Neural progenitor cell (in vitro differentiated cells): ENCODE data around the gene CD44. TPM values are rescaled to one million over a fixed set of nuclear protein-coding genes. Genes with fewer than 3 reads are reported as not detected.
A peak's percentile ranks its signal among the peaks of the same experiment; 100 is the strongest.

Experiments
- DNase-seq: peaks from one replicate; pipeline ENCODE4 v3.0.0-alpha.2; 2016; ENCODE audit warnings: low spot score
- H2AFZ ChIP-seq: fragments of 200-600 bp; sonication (generic); replicated peaks from 2 replicates; pipeline ENCODE4 v1.6.1; 2016; ENCODE audit warnings: antibody characterized with exemption
- H3F3A ChIP-seq: fragments of 200-600 bp; sonication (generic); 2 replicates; pipeline ENCODE4 v1.6.1; 2016; ENCODE audit warnings: antibody characterized with exemption, low read depth
- H3K27ac ChIP-seq: fragments of 200-600 bp; sonication (generic); 2 replicates; pipeline ENCODE4 v1.5.1; 2016; ENCODE audit warnings: mild to moderate bottlenecking
- H3K27me3 ChIP-seq: fragments of 200-600 bp; sonication (generic); 2 replicates; pipeline ENCODE4 v1.6.1; 2016; ENCODE audit warnings: mild to moderate bottlenecking, moderate library complexity
- H3K36me3 ChIP-seq: fragments of 200-600 bp; sonication (generic); 2 replicates; pipeline ENCODE4 v1.5.1; 2016
- H3K4me1 ChIP-seq: fragments of 200-600 bp; sonication (generic); 2 replicates; pipeline ENCODE4 v1.6.1; 2016; ENCODE audit warnings: mixed run types
- H3K4me2 ChIP-seq: fragments of 200-600 bp; sonication (generic); 2 replicates; pipeline ENCODE4 v1.6.1; 2016
- H3K4me3 ChIP-seq: fragments of 200-600 bp; sonication (generic); 2 replicates; pipeline ENCODE4 v1.5.1; 2016
- H3K79me2 ChIP-seq: fragments of 200-600 bp; sonication (generic); 2 replicates; pipeline ENCODE4 v1.6.1; 2016; ENCODE audit warnings: low read depth
- H3K9ac ChIP-seq: fragments of 200-600 bp; sonication (generic); 2 replicates; pipeline ENCODE4 v1.6.1; 2016
- H3K9me3 ChIP-seq: fragments of 200-600 bp; sonication (generic); 2 replicates; pipeline ENCODE4 v1.5.1; 2016; ENCODE audit warnings: low read depth
- H4K20me1 ChIP-seq: fragments of 200-600 bp; sonication (generic); 2 replicates; pipeline ENCODE4 v1.6.1; 2016; ENCODE audit warnings: low read depth
- H3K27ac Mint-ChIP-seq: 3 replicates; pipeline ENCODE4 v1.8.0; 2021; ENCODE audit warnings: mixed read lengths
- H3K27me3 Mint-ChIP-seq: 2 replicates; pipeline ENCODE4 v1.8.0; 2022; ENCODE audit warnings: low read depth, mild to moderate bottlenecking, inconsistent platforms, moderate library complexity, mixed read lengths; ENCODE audit not compliant: insufficient read depth
- H3K36me3 Mint-ChIP-seq: 3 replicates; pipeline ENCODE4 v1.8.0; 2021; ENCODE audit warnings: mixed read lengths
- H3K4me1 Mint-ChIP-seq: 3 replicates; pipeline ENCODE4 v1.8.0; 2021; ENCODE audit warnings: mixed read lengths
- H3K4me3 Mint-ChIP-seq: 3 replicates; pipeline ENCODE4 v1.8.0; 2021; ENCODE audit warnings: mild to moderate bottlenecking, moderate library complexity, mixed read lengths
- H3K9me3 Mint-ChIP-seq: 3 replicates; pipeline ENCODE4 v1.8.0; 2020; ENCODE audit warnings: mixed read lengths
- CTCF ChIP-seq: fragments of 200-600 bp; sonication (generic); IDR thresholded peaks from 2 replicates; pipeline ENCODE4 v1.5.1; 2017; ENCODE audit warnings: antibody characterized with exemption, mild to moderate bottlenecking
- EZH2 ChIP-seq: fragments of 200-600 bp; sonication (generic); IDR thresholded peaks from 2 replicates; pipeline ENCODE4 v1.6.1; 2017; ENCODE audit warnings: antibody characterized with exemption, mild to moderate bottlenecking, moderate library complexity
- EZH2phosphoT487 ChIP-seq: fragments of 200-600 bp; sonication (generic); IDR thresholded peaks from 2 replicates; pipeline ENCODE4 v1.6.1; 2017; ENCODE audit warnings: antibody characterized with exemption
- total RNA-seq: library from RNA; depleted of rRNA; stranded (reverse); fragments of >200 nt; gene quantifications from 2 replicates; pipeline ENCODE4 v1.2.3, GENCODE V29; 2015; ENCODE audit warnings: low replicate concordance

CD44 gene
- total RNA-seq, 1 donor from 2014 or later, result 1.4 TPM

GRCh38 chr11:35142481-35143075 lies 3.6 kb downstream of the CD44 start:
- Mint-ChIP-seq H3K27me3 (peaks cover 25% of the 10 kb centered on the region), H3K4me3 (no peak overlapping the region), H3K9me3 (no peaks in the 10 kb centered on the region), H3K27ac (no peak overlapping the region), H3K4me1 (peaks cover 4% of the 10 kb centered on the region), H3K36me3 (no peaks in the 10 kb centered on the region)
- no peak overlapping the region for H2AFZ ChIP-seq
- TF ChIP-seq EZH2phosphoT487, result no peak
- no peak for TF ChIP-seq CTCF
- no peak for TF ChIP-seq EZH2
- no peaks in the 10 kb centered on the region for H4K20me1 ChIP-seq
- H3K4me2 ChIP-seq, result no peak overlapping the region
- no peaks in the 10 kb centered on the region for H3K9me3 ChIP-seq
- peaks cover 45% of the 10 kb centered on the region for H3K27me3 ChIP-seq
- H3K4me3 ChIP-seq, result no peak overlapping the region
- no peak overlapping the region for H3K9ac ChIP-seq
- H3K79me2 ChIP-seq, result no peaks in the 10 kb centered on the region
- H3K4me1 ChIP-seq, result peaks cover 5% of the 10 kb centered on the region
- no peak overlapping the region for H3K27ac ChIP-seq
- peak; percentile 33 for DNase-seq
- H3F3A ChIP-seq, result no peaks in the 10 kb centered on the region
- H3K36me3 ChIP-seq, result no peaks in the 10 kb centered on the region

GRCh38 chr11:35143297-35144135 lies 4.5 kb downstream of the CD44 start:
- Histone ChIP-seq H3K27me3 (peaks cover 35% of the 10 kb centered on the region), H2AFZ (no peak overlapping the region), H3F3A (no peaks in the 10 kb centered on the region), H4K20me1 (no peaks in the 10 kb centered on the region), H3K27ac (no peak overlapping the region), H3K36me3 (no peaks in the 10 kb centered on the region), H3K4me3 (no peak overlapping the region), H3K4me1 (peaks cover 4% of the 10 kb centered on the region), H3K9ac (no peak overlapping the region), H3K9me3 (no peaks in the 10 kb centered on the region), H3K4me2 (no peak overlapping the region), H3K79me2 (no peaks in the 10 kb centered on the region)
- H3K36me3 Mint-ChIP-seq, result no peaks in the 10 kb centered on the region
- no peak for DNase-seq
- no peak for TF ChIP-seq CTCF
- no peak for TF ChIP-seq EZH2
- no peak for TF ChIP-seq EZH2phosphoT487
- H3K9me3 Mint-ChIP-seq, result no peaks in the 10 kb centered on the region
- H3K27ac Mint-ChIP-seq, result no peak overlapping the region
- peaks cover 17% of the 10 kb centered on the region for H3K27me3 Mint-ChIP-seq
- no peak overlapping the region for H3K4me3 Mint-ChIP-seq
- peaks cover 1% of the 10 kb centered on the region for H3K4me1 Mint-ChIP-seq

GRCh38 chr11:35144136-35144741 lies 5.3 kb downstream of the CD44 start:
- H3K27me3 Mint-ChIP-seq, result peaks cover 15% of the 10 kb centered on the region
- no peak overlapping the region for H3K9ac ChIP-seq

More at GRCh38 chr11:35144136-35144741, 5.3 kb downstream of the CD44 start:
- H3K4me2 ChIP-seq, result no peak overlapping the region
- no peak overlapping the region for H3K4me3 Mint-ChIP-seq
- no peaks in the 10 kb centered on the region for H3K79me2 ChIP-seq
- H3K4me1 ChIP-seq, result no peaks in the 10 kb centered on the region
- no peaks in the 10 kb centered on the region for H3K36me3 ChIP-seq
- no peaks in the 10 kb centered on the region for H3F3A ChIP-seq
- no peak overlapping the region for H3K4me3 ChIP-seq
- H3K9me3 ChIP-seq, result no peaks in the 10 kb centered on the region
- H3K4me1 Mint-ChIP-seq, result no peaks in the 10 kb centered on the region
- H2AFZ ChIP-seq, result no peak overlapping the region
- TF ChIP-seq CTCF, result no peak
- no peak for TF ChIP-seq EZH2phosphoT487
- no peak for TF ChIP-seq EZH2
- peaks cover 28% of the 10 kb centered on the region for H3K27me3 ChIP-seq
- no peak overlapping the region for H3K27ac Mint-ChIP-seq
- H3K36me3 Mint-ChIP-seq, result no peaks in the 10 kb centered on the region
- DNase-seq, result no peak
- H3K27ac ChIP-seq, result no peak overlapping the region
- no peaks in the 10 kb centered on the region for H3K9me3 Mint-ChIP-seq
- no peaks in the 10 kb centered on the region for H4K20me1 ChIP-seq
